Measurements from ENCODE around the gene CATSPER2.
"Not testable (repeated sequence)": the region's sequence is repeated elsewhere in the genome, so short reads cannot be mapped to it uniquely, and the experiment has no call there.

Gene CATSPER2

DNA sequence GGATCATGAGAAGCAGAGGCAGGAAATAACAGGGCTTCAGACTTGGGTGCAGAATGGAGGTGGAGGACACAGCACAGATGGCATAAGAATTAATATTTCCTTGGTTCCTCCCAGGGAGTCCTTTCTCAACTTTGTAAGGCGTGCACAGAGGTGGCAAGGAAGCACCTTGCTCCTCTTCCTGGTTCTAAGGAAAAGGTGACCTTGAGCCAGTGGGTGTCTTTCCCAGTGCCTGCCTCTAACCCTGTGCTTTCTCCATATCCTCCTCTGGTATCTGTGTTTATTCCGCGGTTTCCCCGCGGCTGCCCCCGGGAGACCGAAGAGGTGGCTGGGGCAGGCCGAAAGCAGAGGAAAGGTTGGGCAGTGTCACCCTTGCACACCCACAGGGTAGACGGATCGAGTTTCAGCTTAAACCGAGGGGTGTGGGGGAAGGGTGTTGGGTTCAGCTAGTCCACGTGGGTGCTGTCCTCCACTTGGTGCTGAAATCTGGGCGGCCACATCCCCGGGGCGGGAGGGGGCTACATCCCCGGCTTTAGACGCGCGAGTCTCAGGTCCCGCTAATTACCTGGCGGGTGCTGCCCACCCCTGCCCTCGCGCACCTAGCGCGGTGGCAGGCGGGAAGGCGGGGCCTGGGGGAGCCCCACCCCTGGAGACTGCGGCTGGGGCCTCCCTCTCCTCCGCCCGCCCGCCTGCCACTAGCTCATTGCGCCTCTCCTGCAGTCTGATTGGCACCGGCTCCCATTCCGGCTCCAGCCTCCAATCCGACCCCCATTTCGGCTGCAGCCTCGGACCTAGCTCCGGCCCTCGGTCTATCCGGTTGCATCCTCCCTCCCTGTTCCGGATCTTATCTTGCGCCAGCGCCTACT is 55.1 kb downstream of the CATSPER2 start, which contains the start of gene CKMT1B:
CKMT1B (plus strand) TSS at position 700 of the 863 bp plus-strand sequence. CDS start 192 bp downstream, outside the sequence.
- DNase-seq (ENCODE audit: low read depth) = not testable (repeated sequence)

DNA sequence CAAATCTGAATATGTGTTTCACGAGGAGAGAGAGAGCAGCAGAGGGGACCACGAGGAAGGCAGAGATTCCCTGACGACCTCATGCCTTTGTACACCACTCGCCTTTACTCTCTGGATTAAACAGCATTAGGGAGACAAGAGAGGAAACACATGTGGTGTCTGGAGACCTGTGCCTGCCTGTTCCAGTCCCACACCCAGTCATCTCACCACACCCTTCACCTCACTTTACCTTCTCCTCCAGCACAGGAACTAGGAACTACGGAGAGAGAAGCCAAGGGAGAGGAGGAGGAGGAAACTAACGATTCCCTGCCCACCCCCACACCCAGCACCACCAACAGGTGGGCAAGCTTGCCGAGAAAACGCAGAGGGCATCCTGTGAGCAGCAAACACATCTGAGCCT is 55.8 kb downstream of the CATSPER2 start:
- DNase-seq (ENCODE audit: low read depth) = not testable (repeated sequence)

DNA sequence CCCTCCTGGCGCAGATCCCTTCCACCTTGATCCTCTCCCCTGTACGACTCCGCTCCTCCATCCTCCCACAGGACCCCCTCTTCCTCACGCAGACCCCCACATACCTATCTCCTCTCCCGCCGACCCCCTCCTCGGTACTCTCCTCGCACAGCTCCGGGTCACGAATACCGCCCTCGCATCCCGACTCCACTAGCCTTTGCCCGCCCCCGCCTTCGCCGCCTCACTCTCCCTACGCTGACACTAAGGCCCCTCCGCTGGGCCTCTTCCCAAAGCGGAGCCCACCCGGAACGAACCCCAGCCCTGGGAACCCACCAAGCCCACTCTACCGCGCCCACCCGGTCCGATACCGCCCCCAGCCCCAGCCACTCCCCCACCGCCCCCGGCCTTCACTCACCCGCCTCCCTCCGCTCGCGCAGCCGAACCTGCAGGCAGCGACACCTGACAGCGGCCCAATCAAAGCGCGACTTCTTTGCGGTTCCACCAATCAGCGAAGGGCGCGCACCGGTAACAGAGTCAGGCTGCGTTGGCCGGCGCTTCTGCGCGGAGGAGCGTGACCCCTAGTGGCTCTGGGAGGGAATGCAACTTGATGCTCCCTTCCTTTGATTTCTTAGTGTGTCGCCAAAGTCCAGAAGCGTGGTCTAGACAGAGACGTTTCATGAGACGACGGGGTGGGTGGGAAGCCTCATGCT is 58.7 kb downstream of the CATSPER2 start, which contains the start of gene PPIP5K1:
PPIP5K1 (minus strand) TSS at position 431 of the 689 bp plus-strand sequence. CDS start 5,704 bp downstream, outside the sequence.
- DNase-seq (ENCODE audit: low read depth) = not testable (repeated sequence)

Measured in stimulated activated CD8-positive, alpha-beta memory T cell treated with anti-CD3 and anti-CD28 coated beads, Interleukin-12 subunit alpha, Interleukin-12 subunit beta, amount 100 ng/mL, for 4 hours (primary cell).